GM19467 (cell line): Measurements from ENCODE around the gene ANK2.

ENCODE experiments used
- ATAC-seq: cut with Tn5 transposase; IDR thresholded peaks from one replicate; pipeline ENCODE4 v1.9.1; 2021; ENCODE audit warnings: mild to moderate bottlenecking, moderate library complexity; ENCODE audit not compliant: unreplicated experiment

The ANK2 gene

DNA sequence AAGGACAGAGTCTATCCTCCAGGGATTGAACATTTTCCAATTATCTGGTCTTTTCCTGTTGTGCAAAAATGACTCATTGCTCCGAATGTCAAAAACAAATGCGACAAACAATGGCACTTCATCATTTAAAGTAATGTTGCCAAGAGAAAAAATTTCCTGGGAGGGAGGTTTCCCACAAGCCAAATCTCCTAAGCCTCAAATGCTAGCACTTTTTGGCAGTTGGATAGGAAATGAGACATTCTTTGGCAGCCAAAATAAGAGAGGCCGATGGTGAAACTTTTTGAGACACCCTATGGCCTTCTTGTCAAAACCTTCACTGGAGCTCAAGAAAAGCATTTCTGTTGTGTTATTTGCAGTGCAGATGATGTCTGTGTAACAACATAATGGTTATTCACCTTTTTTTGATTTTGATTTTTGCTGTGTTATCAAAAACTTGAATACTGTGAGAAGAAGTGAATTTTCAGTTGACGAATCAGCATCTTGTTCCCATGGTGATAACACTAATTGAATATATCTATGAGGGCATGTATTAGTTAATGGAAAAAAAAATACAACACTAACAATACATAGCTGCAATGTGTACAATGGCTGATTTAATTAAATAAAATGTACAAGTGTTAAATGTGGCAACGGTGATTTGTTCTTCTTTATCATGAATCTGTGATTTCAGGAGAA, 333.8 kb downstream of the ANK2 start:
- ATAC-seq = no peak

DNA sequence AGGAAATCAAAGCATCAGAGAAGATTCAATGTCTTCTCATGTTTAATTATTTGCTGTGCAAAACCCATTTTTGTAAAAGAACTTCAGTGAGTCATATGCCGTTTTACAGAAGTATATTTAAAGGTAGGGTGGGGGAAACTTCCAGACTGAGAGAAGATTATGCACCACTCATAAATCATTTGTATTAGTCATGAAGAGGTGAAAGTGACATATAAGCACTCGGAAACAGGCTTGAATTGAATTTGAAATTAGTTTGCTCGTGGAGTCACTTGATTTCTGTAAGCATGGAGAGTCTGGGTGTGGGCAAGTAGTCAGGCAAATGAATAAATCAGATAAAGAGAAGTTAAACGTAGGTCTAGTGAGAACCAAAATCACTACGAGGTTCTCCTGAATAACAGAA, 335.1 kb downstream of the ANK2 start:
- no peak for ATAC-seq

DNA sequence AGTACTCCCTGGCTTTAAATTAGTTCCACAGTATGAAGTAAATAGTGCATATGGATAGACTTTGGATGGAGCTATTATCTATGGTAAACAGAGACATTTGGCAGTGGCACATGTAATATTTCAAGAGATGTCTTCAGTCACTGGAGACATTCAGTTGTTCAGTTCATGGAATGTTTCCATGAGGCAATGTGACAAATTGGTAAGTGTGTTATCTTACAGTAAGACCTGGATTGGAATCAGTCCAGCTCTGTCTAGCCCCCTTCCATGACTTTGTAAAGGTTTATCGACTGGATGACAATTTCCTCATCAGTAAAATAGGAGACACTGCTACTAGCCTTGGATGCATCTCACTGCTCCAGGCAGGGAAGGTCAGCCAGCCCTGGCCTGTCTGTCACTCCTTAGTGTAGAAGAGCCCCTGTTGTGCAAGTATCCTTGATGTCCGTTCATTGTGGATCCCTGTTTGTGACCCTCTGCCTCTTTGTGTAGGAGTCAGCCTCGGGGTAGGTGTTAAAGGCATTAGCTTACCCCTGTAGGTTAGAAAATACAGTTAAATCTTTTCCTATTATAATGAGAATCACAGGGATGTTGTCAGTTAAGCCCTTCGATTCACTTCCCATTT, 335.9 kb downstream of the ANK2 start:
- no peak for ATAC-seq

DNA sequence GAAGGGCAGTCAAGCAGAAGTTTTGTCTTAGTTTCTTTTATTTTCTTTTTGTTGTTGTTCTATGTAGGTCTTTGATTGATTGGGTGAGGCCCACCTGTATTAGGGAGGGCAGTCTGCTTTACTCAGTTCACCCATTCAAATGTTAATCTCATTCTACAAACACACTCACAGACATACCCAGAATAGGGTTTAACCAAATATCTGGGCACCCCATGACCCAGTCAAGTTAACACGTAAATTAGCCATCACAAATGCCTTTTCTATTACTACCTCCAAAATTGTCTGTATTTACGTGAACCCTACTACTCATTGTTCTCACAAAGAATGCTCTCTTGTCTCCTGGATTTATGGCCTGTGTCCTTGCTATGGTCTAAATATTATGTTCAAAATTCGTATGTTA, 339.7 kb downstream of the ANK2 start:
- no peak for ATAC-seq

DNA sequence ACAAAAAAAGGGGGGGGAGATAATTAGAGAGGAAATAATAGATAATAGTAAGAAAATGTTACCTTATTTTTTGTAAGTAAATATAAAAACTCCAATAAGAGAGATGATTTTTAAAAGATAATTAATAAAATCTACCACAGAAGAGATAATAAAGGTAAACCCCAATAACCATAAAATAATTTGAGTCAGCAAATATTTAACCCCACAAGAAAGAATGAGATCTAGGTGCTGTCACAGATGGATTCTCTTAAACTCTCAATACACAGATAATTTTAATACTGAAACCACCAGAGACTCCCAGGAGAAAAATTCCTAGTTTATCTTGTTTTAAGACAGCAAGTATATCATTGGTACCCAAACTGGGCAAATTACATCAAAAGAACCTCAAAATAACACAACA, 341.4 kb downstream of the ANK2 start:
- no peak for ATAC-seq

DNA sequence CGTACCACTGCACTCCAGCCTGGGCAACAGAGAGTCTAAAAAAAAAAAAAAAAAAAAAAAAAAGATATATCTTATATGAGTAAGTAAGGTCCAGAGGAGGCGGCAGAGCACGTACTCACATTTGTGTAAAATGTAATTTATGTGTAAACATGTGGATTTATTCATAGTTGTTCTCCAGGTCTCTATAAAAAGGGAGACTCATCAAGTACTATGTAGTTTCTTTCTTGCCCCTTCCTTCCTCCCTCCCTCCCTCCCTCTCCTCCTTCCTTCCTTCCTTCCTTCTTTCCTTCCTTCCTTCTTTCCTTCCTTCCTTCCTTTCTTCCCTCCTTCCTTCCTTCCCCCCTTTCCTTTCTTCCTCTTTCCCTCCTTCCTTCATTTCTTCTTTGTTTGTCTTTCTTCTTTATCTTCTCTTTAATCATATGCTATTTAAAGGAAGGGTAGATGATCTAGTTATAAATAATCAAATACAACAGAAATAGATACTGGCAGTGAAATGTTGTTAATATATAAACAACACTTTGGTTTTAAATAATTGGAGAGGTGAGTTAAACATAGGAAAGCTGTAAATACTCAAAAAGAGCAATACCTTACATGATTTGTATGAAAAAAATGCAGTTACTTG, 344.8 kb downstream of the ANK2 start:
- no peak for ATAC-seq

DNA sequence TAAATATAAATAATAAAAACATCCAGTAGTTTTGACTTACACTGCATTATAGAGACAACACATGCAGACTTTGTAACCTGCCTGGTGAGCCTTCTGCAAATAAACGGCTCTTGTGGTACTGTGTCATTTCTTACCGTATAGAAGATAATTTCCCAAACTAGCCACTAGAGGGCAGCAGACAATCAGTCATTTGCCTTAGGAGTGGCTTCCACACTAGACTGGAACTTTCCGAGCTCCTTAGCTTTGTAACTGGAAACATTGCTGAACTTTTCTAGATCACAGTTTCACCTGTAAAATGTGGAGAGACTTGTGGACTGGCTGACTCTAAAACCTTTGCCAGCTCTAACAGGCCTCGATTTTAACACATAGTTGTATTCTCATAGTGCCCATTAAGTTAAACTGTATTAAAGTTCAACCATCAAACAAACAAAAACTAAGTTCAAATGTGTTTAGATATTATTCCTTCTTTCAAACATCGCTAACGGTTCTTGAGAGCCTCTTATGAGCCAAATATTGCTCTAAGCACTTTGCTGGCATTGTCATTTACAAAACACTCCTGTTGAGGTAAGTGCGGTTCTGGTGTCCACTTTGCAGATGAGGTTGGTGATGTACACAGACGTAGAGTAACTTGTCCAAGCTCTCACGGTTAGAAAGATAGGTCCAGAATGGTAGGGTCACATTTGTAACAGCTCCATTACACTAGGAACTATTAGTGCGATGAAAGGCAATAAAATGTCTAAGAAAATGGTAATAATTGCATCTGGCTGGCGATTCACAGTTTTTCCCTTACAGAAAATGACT, 345.5 kb downstream of the ANK2 start:
- ATAC-seq = peak; percentile 90

DNA sequence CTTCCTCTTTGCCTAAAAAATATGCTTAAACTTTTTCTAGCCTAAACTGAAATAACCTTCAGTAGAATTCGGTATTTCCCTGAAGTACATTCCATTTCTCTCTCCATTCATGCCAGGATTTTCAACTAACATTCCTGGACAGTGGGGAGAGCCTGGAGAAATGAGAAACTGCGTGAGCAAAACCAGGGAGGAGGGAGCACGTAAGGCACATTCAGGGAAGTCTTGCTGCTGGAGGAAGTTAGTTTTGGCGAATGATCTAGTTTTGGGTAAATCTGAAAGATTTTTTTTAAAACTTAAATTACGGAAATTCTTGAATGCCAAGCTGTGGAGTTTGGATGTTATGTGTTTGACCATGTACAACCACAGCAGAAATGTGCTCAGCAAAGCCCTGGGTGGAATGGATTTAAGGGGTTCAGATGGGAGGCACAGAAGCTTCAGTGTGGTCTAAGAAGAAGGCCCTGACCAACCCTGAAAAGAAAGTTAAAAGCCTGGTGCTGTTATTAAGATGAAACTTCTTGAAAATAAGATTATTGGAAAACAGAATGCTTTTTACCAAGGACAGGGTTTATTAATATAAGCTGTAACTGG, 347.8 kb downstream of the ANK2 start:
- ATAC-seq = no peak

DNA sequence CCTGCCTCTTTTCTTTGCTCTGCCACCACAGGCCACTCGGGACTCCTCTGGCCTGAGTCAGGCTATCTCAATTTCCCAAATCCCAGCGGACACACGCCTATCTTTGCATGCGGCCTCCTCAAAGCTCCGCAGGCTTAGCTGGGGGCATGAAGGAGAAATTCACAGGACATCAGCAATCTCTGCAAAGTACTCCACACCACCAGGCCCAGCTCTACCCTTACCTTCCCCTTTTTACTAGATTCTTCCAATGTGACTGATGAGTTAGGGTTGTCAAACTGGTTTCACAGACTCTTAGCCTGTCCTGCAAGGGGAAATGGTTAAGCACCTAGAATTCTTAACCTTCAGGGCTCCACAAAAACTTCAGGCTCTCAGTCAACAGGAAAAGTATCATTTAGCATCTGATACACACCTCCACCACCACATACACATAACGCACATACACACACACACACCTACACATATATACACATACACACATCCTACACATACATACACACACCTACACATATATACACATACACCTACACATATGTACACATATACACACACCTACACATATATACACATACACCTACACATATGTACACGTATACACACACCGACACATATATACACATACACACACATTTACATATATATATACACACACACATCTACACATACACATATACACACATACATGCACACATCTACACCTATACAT, 349.1 kb downstream of the ANK2 start:
- ATAC-seq = no peak

DNA sequence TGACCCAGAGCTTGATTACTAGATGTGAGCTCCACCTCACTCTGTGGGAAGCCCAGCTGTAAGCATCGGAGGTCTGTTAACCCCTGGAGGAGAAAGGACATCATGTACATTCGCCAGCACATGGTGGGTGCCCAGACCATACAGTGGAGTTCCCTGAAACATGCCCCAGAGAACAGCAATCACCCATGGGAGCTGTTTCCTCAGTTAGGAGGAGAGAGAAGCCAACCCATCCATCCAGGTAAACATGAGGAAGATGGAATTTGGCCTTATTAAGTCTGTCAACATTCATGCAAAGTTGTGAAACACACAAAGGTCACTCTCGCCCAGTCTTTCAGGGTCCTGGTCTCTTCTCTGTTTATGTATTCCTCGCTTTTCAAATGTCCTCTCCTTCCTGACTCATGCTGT, 354.7 kb downstream of the ANK2 start:
- ATAC-seq = no peak

DNA sequence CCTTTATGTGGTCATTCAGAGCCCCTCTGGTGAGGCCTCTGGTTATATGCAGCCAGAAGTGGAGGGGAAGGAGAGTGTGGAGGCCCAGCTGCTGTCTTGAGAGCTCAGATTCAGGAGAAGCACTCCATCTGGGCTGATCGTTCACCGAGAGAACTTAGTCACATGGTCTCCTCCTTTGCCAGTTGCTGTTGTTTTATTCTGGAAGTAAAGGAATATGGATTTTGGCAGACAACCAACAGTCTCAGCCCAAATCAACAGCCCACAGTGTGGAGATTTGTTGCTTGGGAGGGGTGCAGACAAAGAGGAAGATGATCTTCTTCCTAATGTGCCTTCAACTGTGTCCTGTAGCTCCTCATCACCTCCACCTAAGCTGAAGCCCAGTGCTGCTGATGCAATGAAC, 355.4 kb downstream of the ANK2 start:
- no peak for ATAC-seq

DNA sequence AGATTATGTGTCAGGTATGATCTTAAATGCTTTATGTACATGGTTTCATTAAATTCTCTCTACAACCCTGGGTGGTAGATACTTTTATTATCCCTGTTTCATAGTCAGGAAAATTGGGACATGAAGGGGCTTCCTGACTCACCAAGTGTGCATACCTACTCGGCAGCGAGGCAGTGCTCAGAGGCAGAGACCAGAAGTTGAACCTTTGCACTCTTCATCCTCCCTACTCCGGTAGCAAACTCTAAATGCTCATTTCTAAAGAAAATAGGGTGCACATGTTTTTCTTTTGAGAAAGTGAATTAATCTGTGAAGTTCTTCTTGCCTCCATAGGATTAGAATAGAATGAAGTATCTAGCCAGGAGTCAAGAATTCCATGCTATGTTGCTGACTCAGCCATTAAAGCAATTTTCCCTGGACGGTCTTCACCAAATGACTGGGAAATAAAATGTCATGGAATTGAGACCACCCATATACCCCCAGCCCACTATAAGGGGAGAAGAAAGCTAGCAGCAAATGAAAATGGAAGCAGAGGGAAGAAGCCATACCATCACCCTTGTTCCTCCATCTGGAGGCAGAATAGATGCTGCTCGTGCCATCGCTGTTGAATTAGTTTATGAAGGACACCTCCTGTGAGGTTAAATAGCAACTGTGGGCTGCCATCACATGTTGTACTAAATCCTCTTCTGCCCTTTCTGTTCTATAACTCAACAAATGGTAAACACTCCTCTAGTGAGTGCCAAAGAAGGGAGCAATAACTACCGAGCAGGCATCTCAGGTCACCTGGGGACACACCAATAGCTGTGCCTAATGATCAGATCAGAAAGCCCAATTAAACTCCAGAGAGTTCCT, 356.6 kb downstream of the ANK2 start:
- no peak for ATAC-seq

DNA sequence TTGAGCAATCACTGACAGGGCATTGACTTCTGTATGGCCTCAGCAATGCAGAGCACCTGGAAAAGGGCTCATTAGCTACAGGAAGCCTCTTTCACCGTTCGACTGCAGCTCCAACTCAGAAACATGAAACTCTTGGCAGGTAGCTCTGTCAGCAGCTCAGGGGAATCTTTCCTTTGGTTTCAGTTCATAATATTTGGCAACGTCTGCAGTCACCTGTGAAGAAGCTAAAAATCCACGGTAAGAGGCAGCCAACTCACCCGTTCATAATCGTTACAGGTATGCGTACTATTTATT, 357.2 kb downstream of the ANK2 start:
- no peak for ATAC-seq

DNA sequence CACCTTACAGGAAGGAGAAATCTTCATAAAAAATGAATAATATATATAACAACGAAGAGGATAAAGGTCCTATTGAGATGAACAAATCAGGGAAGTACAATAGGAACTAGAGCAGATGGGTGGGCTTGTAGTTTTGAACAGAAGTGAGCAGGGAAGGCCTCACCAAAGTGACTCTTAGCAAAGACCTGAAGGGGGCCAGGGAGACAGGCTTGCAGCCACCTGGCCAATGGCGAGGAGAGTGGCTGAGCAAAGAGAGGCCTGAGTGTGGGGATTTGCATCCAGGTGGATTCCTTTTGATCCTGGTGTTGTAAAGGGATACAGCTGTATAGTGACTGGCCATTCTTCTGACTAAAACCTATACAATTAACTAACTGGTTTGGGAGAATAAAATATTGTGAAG, 358.0 kb downstream of the ANK2 start:
- ATAC-seq = no peak

DNA sequence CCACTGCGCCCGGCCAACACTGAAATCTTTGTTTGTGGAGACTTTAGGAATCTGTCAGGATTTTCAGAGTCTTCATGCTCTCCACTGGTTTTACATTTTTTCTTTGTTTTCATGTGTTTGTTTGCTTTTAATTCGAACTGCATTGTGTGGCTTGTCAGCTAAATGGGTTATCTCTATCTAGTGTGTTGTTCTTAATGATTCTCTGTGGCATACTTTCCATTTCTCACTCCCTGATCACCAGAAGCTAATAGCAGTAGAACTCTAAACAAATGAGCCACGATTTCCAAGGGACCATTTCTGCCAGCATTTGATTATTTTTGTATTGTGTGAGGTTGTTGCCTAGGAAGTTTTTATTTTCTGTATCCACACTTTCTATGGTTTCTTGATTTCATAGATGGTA, 359.7 kb downstream of the ANK2 start:
- ATAC-seq = no peak

DNA sequence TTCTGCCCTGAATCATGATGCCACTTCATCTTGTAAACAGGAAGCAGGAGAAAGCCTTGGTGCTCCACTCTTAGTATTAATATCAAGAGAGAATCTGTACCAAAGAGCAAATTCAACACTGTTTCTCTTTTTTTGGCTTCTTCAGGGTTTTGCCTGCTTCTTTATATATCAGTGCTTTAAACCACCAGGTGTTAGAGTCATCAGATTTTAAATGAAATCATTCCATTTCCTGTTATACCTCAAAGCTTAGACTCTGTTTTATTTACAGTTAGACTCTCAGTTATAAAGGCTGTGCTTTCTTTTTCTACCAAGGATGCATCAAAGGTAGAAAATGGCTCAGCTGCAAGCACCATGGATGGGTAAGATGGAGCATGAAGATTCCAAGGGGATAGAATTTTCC, 361.2 kb downstream of the ANK2 start:
- no peak for ATAC-seq

DNA sequence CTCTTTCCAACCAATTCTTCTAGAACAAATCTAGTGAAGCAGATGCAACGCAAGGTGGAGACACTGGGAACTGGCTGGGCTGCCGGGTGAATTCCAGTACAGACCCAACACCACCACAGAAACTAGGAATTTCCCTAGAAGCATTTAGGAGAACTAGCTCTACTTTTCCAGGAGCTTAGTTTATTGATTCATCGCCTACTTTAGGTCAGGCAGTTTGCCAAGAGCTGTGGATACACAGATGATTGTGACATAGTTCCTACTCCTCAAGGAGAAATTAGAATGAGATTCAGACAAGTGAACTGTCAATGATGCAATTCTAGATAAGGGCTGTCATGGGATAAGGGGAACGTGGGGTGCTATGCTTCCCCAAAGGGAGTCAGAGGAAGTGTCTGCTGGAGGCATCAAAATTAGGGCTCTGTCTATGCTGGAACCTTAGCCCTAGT, 362.1 kb downstream of the ANK2 start:
- ATAC-seq = no peak

DNA sequence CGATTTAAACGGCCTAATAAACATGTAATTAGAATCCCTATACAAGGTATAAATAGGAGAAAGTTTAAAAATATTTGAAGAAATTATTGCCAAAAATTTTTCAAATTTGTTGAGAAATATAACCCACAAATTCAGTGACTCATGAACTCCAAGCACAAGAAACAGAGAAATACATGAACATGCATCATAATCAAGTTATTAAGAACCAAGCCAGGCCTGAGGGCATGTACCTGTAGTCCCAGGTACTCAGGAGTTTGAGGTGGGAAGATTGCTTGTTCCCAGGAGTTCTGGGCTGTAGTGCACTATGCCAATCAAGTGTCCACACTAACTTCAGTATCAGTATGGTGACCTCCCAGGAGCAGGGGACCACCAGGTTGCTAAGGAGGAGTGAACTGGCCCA, 370.2 kb downstream of the ANK2 start:
- ATAC-seq = no peak

DNA sequence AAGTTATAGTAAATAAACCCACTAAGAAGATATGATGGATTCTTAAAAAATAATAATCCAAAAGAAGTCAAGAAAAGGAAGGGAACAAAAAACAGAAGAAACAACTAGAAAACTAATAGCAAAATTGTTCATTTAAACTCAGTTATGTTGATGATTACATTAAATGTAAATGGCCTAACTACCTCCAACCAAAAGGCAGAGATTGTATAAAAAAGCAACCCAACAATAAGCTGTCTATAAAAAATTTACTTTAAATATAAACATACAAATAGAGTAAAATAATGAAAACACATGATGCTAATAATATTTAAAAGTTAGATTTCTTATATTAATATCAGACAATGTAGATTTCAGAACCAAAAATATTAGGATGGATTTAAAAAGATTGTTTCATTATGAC, 371.5 kb downstream of the ANK2 start:
- no peak for ATAC-seq

DNA sequence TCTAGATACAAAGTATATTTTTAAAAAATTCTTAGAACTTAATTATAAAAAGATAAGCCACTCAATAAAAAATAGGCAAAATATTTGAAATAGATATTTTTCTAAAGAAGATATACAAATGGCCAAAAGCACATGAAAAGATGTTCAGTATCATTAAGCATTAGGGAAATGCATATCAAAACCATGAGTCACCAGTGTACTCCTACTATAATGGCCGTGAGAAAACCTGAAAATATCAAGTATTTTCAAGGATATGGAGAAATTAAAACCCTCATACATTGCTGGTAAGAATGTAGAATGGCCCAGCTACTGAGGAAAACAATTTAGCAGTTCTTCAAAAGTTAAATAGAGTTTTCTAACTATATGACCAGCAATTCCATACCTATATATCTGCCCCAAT, 374.2 kb downstream of the ANK2 start:
- ATAC-seq = no peak
